ENCODE results near the gene CAPG.

Gene CAPG

DNA sequence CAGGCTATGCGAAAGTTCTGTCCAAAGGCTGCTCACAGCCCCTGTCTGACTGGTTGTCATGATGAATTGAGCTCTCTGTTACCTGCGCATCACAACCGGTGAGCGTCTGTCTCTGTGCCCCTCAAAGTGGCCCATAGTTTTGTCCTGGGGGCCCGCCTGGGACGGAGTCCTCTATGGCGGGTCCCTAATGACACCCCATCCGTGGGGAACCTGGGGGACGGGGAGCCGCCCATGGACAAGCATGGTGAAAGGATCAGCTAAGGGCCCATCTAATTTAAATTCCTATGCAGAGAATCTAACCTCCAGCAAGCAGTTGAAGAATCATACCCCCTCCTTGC lies 55.1 kb downstream of the CAPG start:
- H3K4me3 ChIP-seq (ENCODE audit: low read depth, low read length), result peak overlapping the region; percentile 68
- TF ChIP-seq, protein P1, sequence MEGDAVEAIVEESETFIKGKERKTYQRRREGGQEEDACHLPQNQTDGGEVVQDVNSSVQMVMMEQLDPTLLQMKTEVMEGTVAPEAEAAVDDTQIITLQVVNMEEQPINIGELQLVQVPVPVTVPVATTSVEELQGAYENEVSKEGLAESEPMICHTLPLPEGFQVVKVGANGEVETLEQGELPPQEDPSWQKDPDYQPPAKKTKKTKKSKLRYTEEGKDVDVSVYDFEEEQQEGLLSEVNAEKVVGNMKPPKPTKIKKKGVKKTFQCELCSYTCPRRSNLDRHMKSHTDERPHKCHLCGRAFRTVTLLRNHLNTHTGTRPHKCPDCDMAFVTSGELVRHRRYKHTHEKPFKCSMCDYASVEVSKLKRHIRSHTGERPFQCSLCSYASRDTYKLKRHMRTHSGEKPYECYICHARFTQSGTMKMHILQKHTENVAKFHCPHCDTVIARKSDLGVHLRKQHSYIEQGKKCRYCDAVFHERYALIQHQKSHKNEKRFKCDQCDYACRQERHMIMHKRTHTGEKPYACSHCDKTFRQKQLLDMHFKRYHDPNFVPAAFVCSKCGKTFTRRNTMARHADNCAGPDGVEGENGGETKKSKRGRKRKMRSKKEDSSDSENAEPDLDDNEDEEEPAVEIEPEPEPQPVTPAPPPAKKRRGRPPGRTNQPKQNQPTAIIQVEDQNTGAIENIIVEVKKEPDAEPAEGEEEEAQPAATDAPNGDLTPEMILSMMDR (IDR thresholded peaks at IDR 0.05; ENCODE audit: borderline replicate concordance, insufficient read depth, low read depth, low read length), result no peak

DNA sequence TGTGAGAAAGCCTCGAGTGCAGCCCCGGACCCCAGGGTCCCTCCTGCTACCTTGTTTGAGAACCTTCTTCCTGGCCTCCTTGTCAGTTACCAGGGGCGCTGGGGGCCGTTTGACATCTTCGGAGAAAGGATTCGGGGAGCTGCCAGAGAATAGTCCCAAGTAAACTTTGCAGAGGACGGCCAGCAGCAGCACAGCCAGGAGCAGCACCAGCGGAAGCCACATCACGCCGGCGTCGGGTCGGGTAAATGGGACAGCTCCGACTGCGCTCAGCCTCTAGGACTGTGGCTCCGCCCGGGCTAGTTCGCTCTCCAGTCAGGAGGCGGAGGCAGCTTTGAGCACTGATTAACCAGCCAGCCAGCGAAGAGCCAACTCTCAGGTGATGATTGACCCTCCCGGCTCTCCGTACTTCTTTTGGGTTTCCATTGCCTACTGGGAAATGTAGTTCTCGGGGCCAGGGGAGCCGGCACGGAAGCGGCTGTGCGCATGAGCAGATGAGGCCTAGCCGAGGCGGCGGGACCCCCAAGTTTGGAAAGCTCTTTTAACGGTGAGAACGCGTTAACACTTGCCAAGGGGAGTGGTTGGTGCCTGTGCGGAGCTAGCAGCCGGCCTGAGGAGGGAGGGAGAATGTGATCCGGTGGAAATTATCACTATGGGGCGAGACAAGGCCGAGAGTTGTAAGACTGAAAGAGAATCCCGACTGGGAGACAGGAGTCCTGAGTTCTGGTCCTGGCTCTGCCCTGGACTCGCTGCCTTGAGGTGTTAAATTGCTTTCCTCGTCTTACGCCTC lies 55.7 kb downstream of the CAPG start, which contains the start of the genes ELMOD3 and RETSAT:
TSS of gene ELMOD3 (plus strand) at position 484 of the 787 bp plus-strand sequence. CDS start 2,430 bp downstream, outside the sequence.
TSS of gene RETSAT (minus strand) at position 243 of the 787 bp plus-strand sequence. CDS start at position 222, 21 bp downstream.
- TF ChIP-seq, protein P1 (IDR thresholded peaks at IDR 0.05; ENCODE audit: borderline replicate concordance, insufficient read depth, low read depth, low read length), result no peak
- H3K4me3 ChIP-seq (ENCODE audit: low read depth, low read length), result peak within 1 kb of the TSS; percentile 68

DNA sequence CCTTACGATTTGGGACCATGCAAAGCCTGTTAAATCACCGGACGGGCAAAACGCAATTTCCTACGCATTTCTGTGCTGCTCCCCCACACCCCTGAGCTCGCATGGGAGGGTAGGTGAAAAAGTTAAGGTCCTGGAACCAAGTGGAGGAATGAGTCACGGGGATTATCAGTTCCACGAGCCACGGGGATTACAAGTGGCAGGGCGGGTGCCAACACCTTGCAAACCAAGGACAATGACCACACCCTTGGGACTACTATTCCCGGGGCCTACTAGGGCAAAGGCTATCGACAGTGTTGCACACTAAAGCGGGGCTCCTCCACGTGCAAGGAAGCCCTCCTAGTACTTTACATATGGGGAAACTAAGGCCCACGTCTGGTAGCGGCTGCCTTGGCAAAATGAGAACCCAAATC lies 56.3 kb downstream of the CAPG start:
- H3K4me3 ChIP-seq (ENCODE audit: low read depth, low read length), result peak overlapping the region; percentile 55
- TF ChIP-seq, protein P1 (IDR thresholded peaks at IDR 0.05; ENCODE audit: borderline replicate concordance, insufficient read depth, low read depth, low read length), result no peak

DNA sequence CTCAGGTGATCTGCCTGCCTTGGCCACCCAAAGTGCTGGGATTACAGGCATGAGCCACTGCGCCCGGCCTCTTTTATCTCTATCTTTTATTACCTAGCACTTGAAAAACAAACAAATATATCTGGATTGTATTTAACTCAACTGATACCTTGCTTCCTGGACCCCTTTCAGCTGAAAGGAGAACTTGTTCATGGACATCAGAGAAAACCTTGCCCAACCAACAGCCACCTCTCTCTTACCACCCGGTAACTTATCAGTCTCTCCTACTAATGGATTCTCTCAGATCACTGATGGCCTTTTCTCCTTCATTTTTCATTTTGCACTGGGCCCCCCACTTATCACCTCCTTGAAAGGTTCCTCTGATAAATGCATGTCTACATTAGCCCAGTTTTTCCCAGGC lies 62.6 kb downstream of the CAPG start:
- no peak overlapping the region for H3K4me3 ChIP-seq (ENCODE audit: low read depth, low read length)
- TF ChIP-seq, protein P1 (IDR thresholded peaks at IDR 0.05; ENCODE audit: borderline replicate concordance, insufficient read depth, low read depth, low read length), result no peak

Measured in GM12875 (cell line).